Activated effector memory CD4-positive, alpha-beta T cell treated with anti-CD3 and anti-CD28 coated beads, Interleukin-2, amount 50 U/mL, for 16 hours (primary cell): Measurements from ENCODE around the gene RTP5.

Experiments used
- DNase-seq: peaks from one replicate; pipeline ENCODE4 v3.0.0-alpha.2; 2020

The RTP5 gene

DNA sequence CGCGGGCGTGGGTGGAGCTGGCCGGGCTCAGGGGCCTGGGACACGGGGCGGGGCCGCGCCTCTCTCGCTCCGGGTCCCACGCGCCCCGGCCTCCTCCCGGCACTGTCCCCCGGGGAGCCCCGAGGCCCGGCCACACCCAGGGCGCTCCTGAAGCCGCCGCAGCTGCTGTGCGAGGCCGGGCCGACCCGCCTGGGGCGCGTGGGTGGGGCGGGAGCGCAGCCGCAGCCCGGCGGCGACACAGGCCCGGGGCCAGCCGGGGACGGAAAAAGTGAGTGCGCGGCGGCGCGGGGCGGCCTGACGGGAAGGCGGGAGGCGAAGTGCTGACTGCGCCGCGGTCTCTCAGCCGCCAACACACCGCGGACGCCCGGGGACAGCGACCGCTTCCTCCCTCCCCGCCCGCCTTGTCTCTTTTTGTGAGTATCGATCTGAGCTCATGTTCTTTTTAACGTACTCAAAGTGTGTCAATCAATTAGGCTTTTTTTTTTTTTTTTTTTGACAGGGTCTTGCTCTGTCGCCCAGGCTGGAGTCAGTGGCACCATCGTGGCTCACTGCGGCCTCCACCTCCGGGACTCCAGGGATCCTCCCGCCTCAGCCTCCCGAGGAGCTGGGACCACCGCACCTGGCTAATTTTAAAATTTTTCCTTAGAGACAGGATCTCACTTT is 25.3 kb upstream of the RTP5 start:
- peak; percentile 94 for DNase-seq

DNA sequence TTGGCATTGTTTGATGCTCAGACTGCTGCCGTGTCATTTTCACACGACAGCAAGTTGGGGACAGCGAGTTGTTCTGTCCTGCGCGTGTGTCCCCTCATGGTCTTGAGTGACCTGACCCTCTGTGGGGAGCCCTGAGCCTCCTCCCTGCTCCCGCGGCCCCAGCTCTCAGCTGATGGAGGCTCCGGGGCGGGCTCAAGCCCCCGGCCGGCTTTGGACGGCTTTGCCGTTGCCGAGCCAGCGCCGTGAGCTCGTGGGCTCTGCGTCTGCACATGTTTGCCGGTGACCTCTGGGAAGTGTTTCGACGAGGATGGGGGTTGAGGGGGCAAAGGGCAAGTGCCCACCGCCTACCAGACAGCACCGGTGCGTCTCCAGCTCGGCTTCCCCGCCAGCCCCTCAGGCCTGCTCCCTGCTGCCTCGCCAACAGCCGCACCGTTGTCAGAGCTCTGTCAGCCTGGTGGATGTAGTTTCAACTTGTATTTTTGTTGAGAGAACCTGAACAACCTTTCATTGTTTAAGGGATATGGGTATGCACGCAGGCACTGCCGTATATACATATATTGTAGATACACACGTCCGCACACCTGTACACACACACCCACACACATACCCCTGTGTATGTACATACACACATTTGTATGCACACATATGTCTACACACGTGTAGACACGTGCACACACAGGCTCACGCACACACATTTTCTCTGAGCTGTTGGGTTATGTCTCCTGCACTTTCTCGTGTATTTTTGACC is 24.5 kb upstream of the RTP5 start:
- no peak for DNase-seq

DNA sequence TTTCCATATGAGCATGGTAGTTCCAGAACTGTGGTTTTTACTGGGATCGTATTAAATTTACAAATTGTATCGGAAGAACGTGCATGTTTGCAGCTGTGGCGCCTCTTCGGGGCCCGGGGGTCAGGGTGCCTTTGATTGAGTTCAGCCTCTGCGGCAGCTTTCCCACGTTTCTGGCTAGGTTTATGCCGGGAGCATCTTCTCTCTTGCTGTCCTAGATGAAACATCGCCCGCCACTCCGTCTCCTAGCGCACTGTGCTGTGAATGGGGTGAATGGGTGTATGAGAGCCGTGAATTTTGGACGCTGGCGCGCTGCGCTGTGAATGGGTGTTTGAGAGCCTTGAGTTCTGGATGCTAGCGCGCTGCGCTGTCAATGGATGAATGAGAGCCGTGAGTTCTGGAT is 23.1 kb upstream of the RTP5 start:
- no peak for DNase-seq

DNA sequence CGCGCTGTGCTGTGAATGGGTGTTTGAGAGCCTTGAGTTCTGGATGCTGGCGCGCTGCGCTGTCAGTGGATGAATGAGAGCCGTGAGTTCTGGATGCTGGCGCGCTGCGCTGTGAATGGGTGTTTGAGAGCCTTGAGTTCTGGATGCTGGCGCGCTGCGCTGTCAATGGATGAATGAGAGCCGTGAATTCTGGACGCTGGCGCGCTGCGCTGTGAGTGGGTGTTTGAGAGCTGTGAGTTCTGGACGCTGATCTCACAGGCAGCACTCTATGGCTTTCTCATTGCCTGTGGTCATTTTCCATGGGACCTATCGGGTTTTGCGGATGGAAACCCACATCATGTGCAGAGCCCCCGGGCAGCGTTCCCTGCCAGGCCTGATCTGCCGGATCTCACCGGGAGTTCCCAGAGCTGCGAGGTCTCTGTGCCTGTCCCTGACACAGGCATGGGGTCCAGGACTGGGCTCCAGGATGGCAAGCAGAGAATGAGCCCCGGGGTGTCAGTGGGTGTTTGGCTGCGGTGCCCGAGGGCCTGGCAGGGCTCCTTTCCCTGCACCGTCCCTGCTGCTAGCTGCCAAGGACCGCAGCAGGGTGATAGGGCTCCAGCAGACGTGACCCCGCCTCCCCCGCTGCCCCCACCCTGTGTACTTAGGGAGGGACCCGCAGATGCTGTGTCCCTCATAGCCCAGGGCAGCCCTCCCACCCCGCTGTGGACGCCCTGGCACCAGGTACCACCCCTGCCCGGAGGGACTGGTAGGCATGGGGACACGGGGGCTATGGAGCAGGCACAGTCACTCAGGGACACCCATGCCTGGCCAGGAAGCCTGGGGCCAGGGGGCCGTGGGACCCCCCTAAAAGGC is 20.5 kb upstream of the RTP5 start:
- no peak for DNase-seq

DNA sequence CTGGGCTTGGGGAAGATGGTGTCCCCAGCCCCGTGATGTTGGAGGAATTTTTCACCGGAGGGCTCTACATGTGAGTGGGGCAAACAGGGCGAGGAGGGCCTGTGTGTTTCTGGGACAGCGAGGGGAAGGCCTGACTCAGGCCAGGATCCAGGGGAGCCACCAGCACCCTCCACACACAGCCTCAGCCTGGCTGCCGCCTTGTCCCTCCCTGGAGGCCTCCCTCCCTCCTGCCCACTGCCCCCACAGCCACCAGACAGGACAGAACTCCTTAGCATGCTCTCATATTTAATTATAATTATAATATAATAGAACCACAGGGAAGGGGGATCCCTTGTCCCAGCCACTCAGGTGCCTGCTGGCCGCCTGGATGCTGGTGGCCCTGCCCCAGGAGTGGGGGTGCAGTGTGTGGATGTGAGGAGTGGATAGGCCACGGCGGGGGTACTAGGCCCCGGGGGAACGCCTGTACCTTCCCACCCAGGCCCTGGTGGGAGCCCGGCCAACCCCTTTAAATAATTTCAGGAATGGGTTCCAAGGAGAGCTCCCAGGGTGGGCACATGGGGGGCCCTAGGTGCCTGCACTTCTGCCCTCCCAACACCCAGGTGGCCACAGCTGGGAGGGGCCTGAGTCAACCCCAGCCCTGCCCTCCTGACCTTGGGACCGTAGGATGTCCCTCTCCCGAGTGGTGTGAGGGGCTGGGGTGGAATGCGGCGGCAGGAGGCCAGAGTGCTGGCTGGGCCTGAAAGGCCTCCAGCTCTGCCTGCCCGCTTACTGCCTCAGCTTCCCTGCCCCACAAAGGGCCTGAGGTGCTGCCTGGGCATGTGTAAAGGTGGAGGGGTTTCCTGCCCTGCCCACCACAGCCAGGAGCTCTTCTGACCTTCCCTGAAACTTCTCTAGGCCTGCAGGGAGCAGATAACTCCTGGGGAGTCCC is 19.6 kb upstream of the RTP5 start:
- DNase-seq, result no peak

GRCh38 chr2:241850544-241851324 is 18.8 kb upstream of the RTP5 start:
- no peak for DNase-seq

DNA sequence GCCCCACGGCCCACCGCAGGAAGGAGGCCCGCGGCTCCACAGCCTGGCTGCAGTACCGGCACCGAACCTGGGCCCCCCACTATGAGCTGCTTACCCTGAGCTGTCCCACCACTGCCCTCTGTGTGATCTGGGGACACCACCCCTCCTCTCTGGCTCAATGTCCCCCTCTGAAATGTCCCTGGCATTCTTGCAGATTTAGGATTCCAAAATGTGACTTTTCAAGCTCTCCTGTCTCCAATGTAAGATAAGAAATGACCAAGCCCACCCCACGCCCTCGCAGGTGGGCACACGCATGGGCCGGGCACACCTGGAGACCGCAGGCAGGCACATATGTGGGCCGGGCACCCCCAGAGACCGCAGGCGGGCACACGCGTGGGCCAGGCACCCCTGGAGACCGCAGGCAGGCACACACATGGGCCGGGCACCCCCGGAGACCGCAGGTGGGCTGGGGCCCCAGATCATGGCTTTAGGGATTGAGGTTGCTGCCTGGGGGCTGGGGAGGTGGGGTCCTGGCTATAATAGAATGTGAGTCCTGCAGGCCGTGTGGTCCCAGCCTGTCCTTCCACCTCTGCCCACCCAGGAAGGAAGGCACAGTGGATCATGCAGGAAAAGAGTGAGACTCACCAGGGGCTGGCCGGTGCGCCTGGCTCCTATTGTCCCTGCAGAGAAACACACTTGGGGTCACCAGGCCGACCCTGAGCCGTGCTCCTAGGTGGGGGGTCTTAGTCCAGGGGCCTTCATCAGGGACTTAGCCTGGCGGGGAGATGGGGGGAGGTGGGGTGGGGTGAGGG is 18.0 kb upstream of the RTP5 start:
- no peak for DNase-seq

DNA sequence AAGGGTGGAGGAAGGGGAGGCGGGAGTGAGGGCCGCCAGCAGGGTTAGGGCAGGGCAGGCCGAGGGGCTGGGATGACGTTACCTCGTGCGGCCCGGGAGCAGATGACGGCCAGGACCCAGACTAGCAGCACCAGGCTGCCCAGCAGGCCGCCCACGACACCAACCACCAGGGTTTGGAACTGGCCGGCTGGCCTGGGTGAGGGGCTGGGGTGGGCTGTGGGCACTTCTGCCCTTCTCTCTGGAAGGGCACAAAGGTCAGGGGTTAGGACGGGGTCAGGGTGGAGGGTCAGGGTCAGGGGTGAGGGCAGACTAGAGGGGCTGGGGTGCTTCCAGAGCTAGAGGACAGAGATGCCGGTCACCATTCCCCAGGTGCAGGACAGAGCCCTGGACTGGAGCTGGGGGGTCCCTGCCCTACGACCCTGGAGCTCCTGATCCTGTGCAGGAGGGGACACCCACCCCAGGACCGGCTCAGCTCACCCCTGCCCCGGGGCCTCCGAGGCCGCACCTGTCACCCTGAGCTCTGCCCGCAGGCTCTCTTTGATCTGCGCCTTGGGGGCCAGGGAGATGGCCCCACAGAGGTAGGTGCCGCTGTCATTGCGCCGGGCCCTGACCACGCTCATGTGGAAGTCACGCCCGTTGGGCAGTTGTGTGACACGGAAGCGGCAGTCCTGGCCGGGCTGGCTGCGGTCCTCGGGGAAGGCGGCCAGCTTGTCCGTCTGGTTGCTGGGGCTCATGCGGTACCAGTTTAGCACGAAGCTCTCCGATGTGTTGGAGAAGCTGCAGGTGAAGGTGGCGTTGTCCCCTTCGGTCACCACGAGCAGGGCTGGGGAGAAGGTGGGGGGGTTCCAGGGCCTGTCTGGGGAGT is 17.2 kb upstream of the RTP5 start:
- no peak for DNase-seq

DNA sequence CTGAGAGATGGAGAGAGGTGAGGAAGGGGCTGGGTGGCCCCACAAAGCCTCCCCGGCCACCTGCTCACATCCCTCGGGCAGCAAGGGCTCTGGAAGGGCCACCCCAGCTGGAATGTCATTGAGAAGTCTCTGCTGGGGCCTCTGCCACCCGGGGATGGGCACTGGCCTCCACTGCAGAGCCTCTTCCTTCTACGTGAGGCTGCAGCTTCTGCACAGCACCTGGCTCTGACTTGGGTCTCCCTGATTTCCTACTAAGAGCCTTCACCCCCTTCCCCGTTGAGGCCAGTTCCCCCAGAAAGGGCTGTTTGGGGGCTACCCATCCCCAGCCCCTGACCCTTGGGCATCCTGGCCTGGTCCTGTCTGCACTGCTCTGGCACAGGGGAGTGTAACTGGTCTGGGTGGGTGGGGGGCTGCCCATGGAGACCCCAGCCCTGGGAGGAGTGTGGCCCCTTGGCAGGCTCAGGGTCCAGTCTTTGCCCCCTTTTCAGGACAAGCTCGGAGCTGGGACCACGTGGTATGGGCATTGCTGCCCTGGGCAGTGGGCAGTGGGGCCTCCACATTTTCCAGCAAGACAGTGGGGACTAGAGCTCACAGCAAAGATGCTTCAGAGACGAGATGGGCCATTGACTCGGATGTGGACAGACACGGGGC is 16.4 kb upstream of the RTP5 start:
- no peak for DNase-seq

GRCh38 chr2:241853651-241854341 is 15.7 kb upstream of the RTP5 start:
- DNase-seq, result peak; percentile 69

DNA sequence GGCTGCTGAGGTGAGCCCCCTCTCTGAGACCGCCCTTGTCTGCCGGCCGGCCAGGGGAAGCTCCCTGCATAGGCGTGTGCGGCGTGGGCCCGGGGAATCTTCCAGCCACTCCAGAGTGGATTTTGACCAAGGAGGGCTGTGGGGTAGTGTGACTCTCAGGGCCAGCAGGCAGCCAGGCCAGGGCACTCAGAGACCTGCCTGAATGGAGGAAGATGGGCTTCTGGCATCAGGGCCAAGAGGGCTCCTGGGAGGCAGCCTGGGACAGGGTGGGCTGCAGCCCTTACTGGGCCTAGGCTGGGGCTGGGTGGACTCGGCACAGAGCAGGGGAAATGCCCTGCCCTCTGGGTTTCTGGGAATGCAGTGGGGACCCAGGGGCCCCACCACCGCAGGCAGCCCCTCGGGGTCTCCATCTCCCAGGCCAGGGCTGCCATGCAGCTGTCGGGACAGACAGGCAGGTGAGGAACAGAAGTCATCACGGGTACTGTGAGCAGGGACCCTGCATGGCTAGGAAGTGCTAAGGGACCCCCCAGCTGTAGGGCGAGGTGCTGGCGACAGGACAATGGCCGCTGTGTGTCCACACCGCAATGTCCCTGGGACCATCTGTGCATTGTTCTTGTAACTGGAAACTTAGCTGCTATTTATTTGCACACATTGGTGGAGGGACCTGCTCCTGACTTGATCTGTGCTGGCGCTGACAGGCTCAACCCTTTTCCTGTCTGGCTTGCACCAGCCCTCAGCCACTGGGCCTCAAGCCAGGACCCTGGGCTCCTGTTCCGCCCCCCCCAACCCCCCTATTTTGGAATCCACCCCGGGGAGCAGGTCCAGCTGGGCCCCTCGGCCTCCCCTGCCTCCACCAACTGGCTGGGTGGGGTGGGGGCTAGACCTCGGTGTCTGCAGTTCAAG is 14.9 kb upstream of the RTP5 start:
- no peak for DNase-seq

GRCh38 chr2:241855245-241855887 is 14.2 kb upstream of the RTP5 start:
- DNase-seq, result no peak

DNA sequence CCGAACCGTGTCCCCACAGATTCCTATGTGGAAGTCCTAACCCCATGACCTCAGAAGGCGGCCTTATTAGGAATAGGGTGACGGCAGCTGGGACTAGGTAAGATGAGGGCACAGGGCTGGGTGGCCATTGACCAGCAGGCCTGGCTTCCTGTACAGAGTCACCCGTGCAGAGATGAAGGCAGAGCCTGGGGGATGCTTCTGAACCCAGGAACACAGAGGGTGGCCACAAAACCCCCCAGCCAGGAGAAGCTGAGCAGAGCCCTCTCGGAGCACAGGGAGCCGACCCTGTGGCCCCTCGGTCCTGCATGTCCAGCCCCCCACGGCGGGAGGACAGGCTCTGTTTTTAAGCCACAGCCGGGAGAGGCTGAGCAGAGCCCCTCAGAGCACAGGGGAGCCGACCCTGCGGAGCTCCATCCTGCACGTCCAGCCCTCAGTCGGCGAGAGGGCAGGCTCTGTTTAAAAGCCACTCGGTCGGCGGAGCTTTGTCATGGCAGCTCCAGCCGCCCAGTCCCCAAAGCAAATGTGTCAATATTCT is 13.6 kb upstream of the RTP5 start:
- DNase-seq, result no peak

DNA sequence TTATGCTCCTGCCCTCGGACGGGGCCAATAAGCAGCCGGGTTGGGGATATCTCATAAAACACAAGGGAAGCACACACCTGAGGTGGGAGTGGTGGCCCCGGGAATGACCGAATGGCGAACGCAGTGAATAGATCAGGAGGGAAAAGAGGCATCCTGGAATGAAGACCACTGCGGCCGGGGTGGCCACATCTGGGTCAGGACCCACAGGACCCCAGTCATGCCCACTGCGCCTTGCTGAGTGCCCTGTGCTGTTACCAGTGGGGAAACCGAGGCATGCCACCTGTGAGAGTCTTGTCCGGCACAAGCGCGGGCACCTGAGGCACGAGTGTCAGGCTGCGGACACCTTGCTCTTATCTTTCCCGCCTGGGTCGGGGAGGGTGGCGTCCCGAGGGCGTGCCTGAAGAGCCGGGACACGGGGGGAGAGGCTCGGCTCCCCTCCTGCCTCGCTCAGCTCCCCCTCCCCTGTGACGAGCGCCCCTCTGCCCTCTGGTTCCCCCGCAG is 12.4 kb upstream of the RTP5 start:
- no peak for DNase-seq

- DNase-seq, result peak; percentile 61
Measured at GRCh38 chr2:241857572-241858121, 11.9 kb upstream of the RTP5 start.
